Heart left ventricle (tissue), 16 donors: ENCODE measurements around the gene ENKD1. TPM values are rescaled to one million over a fixed set of nuclear protein-coding genes. Genes with fewer than 3 reads are reported as not detected.

ENCODE experiments used
- ATAC-seq, 4 donors: fragments of 200-7000 bp; cut with Tn5 transposase; one replicate each; pipeline ENCODE4 v1.9.1; 2020 to 2022; ENCODE audit warnings: moderate library complexity in 4 of 4, mild to moderate bottlenecking in 3 of 4, moderate number of reproducible peaks in 1 of 4
- DNase-seq, 5 donors: peaks; one replicate each; pipeline ENCODE4 v3.0.0-alpha.2; 2020
- H3K27ac ChIP-seq, 12 donors: fragments of 200-600 bp; sonication (generic) in 4 of 12; one replicate each; pipeline versions ENCODE4 v1.5.0 to v1.8.0; 2016 to 2022; ENCODE audit warnings: mild to moderate bottlenecking in 2 of 12
- H3K27me3 ChIP-seq, 9 donors: fragments of 200-600 bp; sonication (generic) in 2 of 9; one replicate each; pipeline versions ENCODE4 v1.5.1 to v1.8.0; 2016 to 2022; ENCODE audit warnings: mild to moderate bottlenecking in 3 of 9
- H3K36me3 ChIP-seq, 9 donors: fragments of 200-600 bp; sonication (generic) in 2 of 9; one replicate each; pipeline versions ENCODE4 v1.5.0 to v1.8.0; 2018 to 2022; ENCODE audit warnings: mild to moderate bottlenecking in 2 of 9
- H3K4me1 ChIP-seq, 12 donors: fragments of 200-600 bp; sonication (generic) in 4 of 12; one replicate each; pipeline versions ENCODE4 v1.5.0 to v1.8.0; 2016 to 2022; ENCODE audit warnings: mild to moderate bottlenecking in 3 of 12
- H3K4me3 ChIP-seq, 12 donors: fragments of 200-600 bp; sonication (generic) in 4 of 12; one replicate each; pipeline versions ENCODE4 v1.5.0 to v1.8.0; 2017 to 2022; ENCODE audit warnings: mild to moderate bottlenecking in 9 of 12, moderate library complexity in 4 of 12
- H3K9me3 ChIP-seq, 12 donors: fragments of 200-600 bp; sonication (generic) in 4 of 12; one replicate each; pipeline versions ENCODE4 v1.5.0 to v1.8.0; 2016 to 2022; ENCODE audit warnings: mild to moderate bottlenecking in 1 of 12
- CTCF ChIP-seq, 12 donors: fragments of 200-600 bp; sonication (generic) in 4 of 12; IDR thresholded peaks; one replicate each; pipeline versions ENCODE4 v1.5.0 to v1.8.0; 2018 to 2022; ENCODE audit warnings: antibody characterized with exemption in 12 of 12, mild to moderate bottlenecking in 5 of 12
- POLR2A ChIP-seq, 2 donors: fragments of 450-650 bp; IDR thresholded peaks; one replicate each; pipeline ENCODE4 v1.6.1; 2017; ENCODE audit warnings: antibody characterized with exemption in 2 of 2, mild to moderate bottlenecking in 2 of 2, moderate library complexity in 2 of 2
- WGBS, 4 donors: extraction: QIAGEN DNeasy Blood & Tissue Kit in 2 of 4; methylation state at CpG; one replicate each; pipeline versions ENCODE4 v1.1.5 to v1.1.7; 2013 to 2018; 5-methylcytosine and 5-hydroxymethylcytosine counted together
- intact Hi-C, 10 donors: fragments of 100-400 bp; cut with DNase I; formaldehyde crosslinking; loops; one replicate each; pipeline versions ENCODE4 v1.11.1 to v1.14.2; 2022
- polyA plus RNA-seq, 2 donors: library from polyadenylated mRNA; stranded (reverse); fragments of 200-250 nt; gene quantifications; one replicate each; pipeline ENCODE4 v1.2.3, GENCODE V29; 2013
- total RNA-seq, 9 donors: library from RNA; depleted of rRNA in 2 of 9; stranded (reverse); fragments of >200 nt in 2 of 9; fragmentation: NEBNext Ultra II Directional in 3 of 9; extraction: Animal tissue kit (Norgen Biotek cat#: 25700) in 3 of 9; gene quantifications; one replicate each; pipeline versions ENCODE4 v1.1.0 to v1.2.4, GENCODE V29; 2016 to 2023
- donor health status: ischemic (EF 13 %, LVEDD 7.1; RV severe dilation, severe dysfunction).
- donor health status: healthy with polysubstance abuse.
- donor health status: DM: no; HTN: yes; CAD: no.
- donor health status: DM: no; HTN: no; CAD: no.
- donor health status: ischemic (EF 25% LVEDD 6.9; RV normal size, moderate dysfunction).
- donor health status: ischemic (EF 25% LVEDD 5.7; RV mildly dilated, moderate dysfunction).
- donor health status: healthy.
- donor health status: DM: yes; HTN: yes; CAD: no.
- donor health status: ischemic (EF 35%, LVEDD 5.7; RV mildly dilated, moderate dysfunction).
- donor health status: nonischemic (EF 11% LVEDD 7.7; RV severe dilation, severe dysfunction).
- donor health status: DM: yes; HTN: yes; CAD: no.
- donor health status: PGD.
- donor health status: ischemic (EF 29% LVEDD 5.4; RV normal size, mild dysfunction).
- donor health status: nonischemic (EF 23%, LVEDD 6.1; RV moderate dilation, normal function).

ENKD1 gene
- total and polyA plus RNA-seq, 11 donors, result 7.6 to 26.9 (median 10.6) TPM

- no peak overlapping the region for H3K27ac ChIP-seq
- peak in 1 of 5 donors; percentile 17 for DNase-seq
- no peaks in the 10 kb centered on the region for H3K9me3 ChIP-seq
- 94 to 98% (median 96%) methylated on average over 7 of the region's 7 CpGs for WGBS, 4 donors
- H3K4me3 ChIP-seq, result no peak overlapping the region
- peaks cover 0 to 13% (median 0%) of the 10 kb centered on the region in 9 donors for H3K36me3 ChIP-seq
- TF ChIP-seq POLR2A (IDR thresholded peaks at IDR 0.05) (no peak), CTCF (IDR thresholded peaks at IDR 0.05) (no peak)
- intact Hi-C loops, result loop anchor here in 7 of 10 donors (5.0 to 10.0 kb wide), 3 partner anchors 103 to 170 kb away; partner anchors contain the start of gene CTCF (in 3 of the 7)
- no peaks in the 10 kb centered on the region for H3K27me3 ChIP-seq
- no peak for ATAC-seq
- peaks cover 4 to 39% (median 28%) of the 10 kb centered on the region in 12 donors for H3K4me1 ChIP-seq
These were observed 1.7 kb downstream of the ENKD1 start for GRCh38 chr16:67664871-67665270.

GRCh38 chr16:67664258-67664657, 2.3 kb downstream of the ENKD1 start:
- no peak overlapping the region for H3K4me3 ChIP-seq
- TF ChIP-seq CTCF (IDR thresholded peaks at IDR 0.05), result no peak
- no peak for TF ChIP-seq POLR2A (IDR thresholded peaks at IDR 0.05)
- H3K27ac ChIP-seq, result no peak overlapping the region
- peaks cover 0 to 13% (median 0%) of the 10 kb centered on the region in 9 donors for H3K36me3 ChIP-seq
- WGBS, 4 donors, result 85 to 92% (median 90%) methylated on average over 4 of the region's 4 CpGs
- peaks cover 4 to 44% (median 33%) of the 10 kb centered on the region in 12 donors for H3K4me1 ChIP-seq
- DNase-seq (peak in 1 of 5 donors; percentile 20), ATAC-seq (no peak)
- intact Hi-C loops, result loop anchor here in 1 of 10 donors (10.0 kb wide), 1 partner anchor 171 kb away; no protein-coding TSS in a partner anchor
- H3K27me3 ChIP-seq, result no peaks in the 10 kb centered on the region
- H3K9me3 ChIP-seq, result no peaks in the 10 kb centered on the region

GRCh38 chr16:67663877-67664222, 2.7 kb downstream of the ENKD1 start:
- Histone ChIP-seq H3K4me1 (peaks cover 4 to 48% (median 37%) of the 10 kb centered on the region in 12 donors), H3K9me3 (no peaks in the 10 kb centered on the region), H3K4me3 (no peak overlapping the region), H3K27ac (no peak overlapping the region), H3K36me3 (peaks cover 0 to 14% (median 0%) of the 10 kb centered on the region in 9 donors), H3K27me3 (no peaks in the 10 kb centered on the region)
- ATAC-seq, result no peak
- DNase-seq, result peak in 1 of 5 donors; percentile 17
- TF ChIP-seq POLR2A (IDR thresholded peaks at IDR 0.05) (no peak), CTCF (IDR thresholded peaks at IDR 0.05) (peak in 2 of 12 donors; percentile 1 to 2)
- WGBS, 4 donors, result 90 to 98% (median 96%) methylated on average over 5 to 6 of the region's 6 CpGs
- intact Hi-C loops, result loop anchor here in 1 of 10 donors (10.0 kb wide), 1 partner anchor 171 kb away; no protein-coding TSS in a partner anchor

GRCh38 chr16:67663151-67663876, 3.2 kb downstream of the ENKD1 start:
- WGBS, 4 donors, result 66 to 84% (median 83%) methylated on average over 10 to 25 of the region's 25 CpGs
- Histone ChIP-seq H3K4me1 (peaks cover 4 to 49% (median 39%) of the 10 kb centered on the region in 12 donors), H3K27me3 (no peaks in the 10 kb centered on the region), H3K9me3 (no peaks in the 10 kb centered on the region), H3K4me3 (no peak overlapping the region), H3K36me3 (peaks cover 0 to 18% (median 0%) of the 10 kb centered on the region in 9 donors), H3K27ac (no peak overlapping the region)
- intact Hi-C loops, result loop anchor here in 1 of 10 donors (10.0 kb wide), 1 partner anchor 171 kb away; no protein-coding TSS in a partner anchor
- DNase-seq (peak in 2 of 5 donors; percentile 27 to 32), ATAC-seq (no peak)
- TF ChIP-seq POLR2A (IDR thresholded peaks at IDR 0.05), result no peak
- peak in 1 of 12 donors; percentile 18 for TF ChIP-seq CTCF (IDR thresholded peaks at IDR 0.05)
